GM23338 (cell line): ENCODE results near the gene HCRTR1. TPM values are rescaled to one million over a fixed set of nuclear protein-coding genes. Genes with fewer than 3 reads are reported as not detected.

Experiments used
- ATAC-seq: fragments of 200-7000 bp; cut with Tn5 transposase; 3 replicates; pipeline ENCODE4 v1.9.1; 2020
- DNase-seq: peaks from one replicate; pipeline ENCODE4 v3.0.0-alpha.2; 2015; ENCODE audit warnings: low spot score
- H2AFZ ChIP-seq: fragments of 200-600 bp; sonication (generic); 2 replicates; pipeline ENCODE4 v1.8.0; 2016; ENCODE audit warnings: antibody characterized with exemption, mild to moderate bottlenecking, moderate library complexity
- H3F3A ChIP-seq: fragments of 200-600 bp; sonication (generic); replicated peaks from 2 replicates; pipeline ENCODE4 v1.8.0; 2017; ENCODE audit warnings: antibody characterized with exemption, mixed run types, low read depth
- H3K27ac ChIP-seq: fragments of 200-600 bp; sonication (generic); 2 replicates; pipeline ENCODE4 v1.6.1; 2016; ENCODE audit warnings: low read depth
- H3K27me3 ChIP-seq: fragments of 200-600 bp; sonication (generic); 2 replicates; pipeline ENCODE4 v1.8.0; 2016; ENCODE audit warnings: mild to moderate bottlenecking, mixed run types, moderate library complexity; ENCODE audit not compliant: insufficient read depth
- H3K36me3 ChIP-seq: fragments of 200-600 bp; sonication (generic); 2 replicates; pipeline ENCODE4 v1.8.0; 2016; ENCODE audit warnings: mild to moderate bottlenecking; ENCODE audit not compliant: insufficient read depth
- H3K4me1 ChIP-seq: fragments of 200-600 bp; sonication (generic); 2 replicates; pipeline ENCODE4 v1.8.0; 2016; ENCODE audit warnings: mild to moderate bottlenecking, moderate library complexity; ENCODE audit not compliant: insufficient read depth
- H3K4me2 ChIP-seq: fragments of 200-600 bp; sonication (generic); 2 replicates; pipeline ENCODE4 v1.7.1; 2017; ENCODE audit warnings: mixed run types
- H3K4me3 ChIP-seq: fragments of 200-600 bp; sonication (generic); 2 replicates; pipeline ENCODE4 v1.6.1; 2016; ENCODE audit warnings: mixed run types
- H3K79me2 ChIP-seq: fragments of 200-600 bp; sonication (generic); replicated peaks from 2 replicates; pipeline ENCODE4 v1.8.0; 2017; ENCODE audit warnings: mild to moderate bottlenecking; ENCODE audit not compliant: insufficient read depth
- H3K9me2 ChIP-seq: fragments of 200-600 bp; sonication (generic); 2 replicates; pipeline ENCODE4 v1.8.0; 2017; ENCODE audit not compliant: insufficient read depth
- H4K20me1 ChIP-seq: fragments of 200-600 bp; sonication (generic); replicated peaks from 2 replicates; pipeline ENCODE4 v1.8.0; 2017; ENCODE audit warnings: mild to moderate bottlenecking; ENCODE audit not compliant: insufficient read depth
- H3K27ac Mint-ChIP-seq: 2 replicates; pipeline ENCODE4 v1.8.0; 2020; ENCODE audit warnings: inconsistent platforms, mild to moderate bottlenecking, moderate library complexity, mixed read lengths
- H3K27me3 Mint-ChIP-seq: 3 replicates; pipeline ENCODE4 v1.8.0; 2022; ENCODE audit warnings: low read depth, mild to moderate bottlenecking, moderate library complexity, mixed read lengths, inconsistent platforms; ENCODE audit not compliant: insufficient read depth, poor library complexity
- H3K36me3 Mint-ChIP-seq: 3 replicates; pipeline ENCODE4 v1.8.0; 2021; ENCODE audit warnings: low read depth, mild to moderate bottlenecking, inconsistent platforms, moderate library complexity, mixed read lengths
- H3K4me1 Mint-ChIP-seq: 3 replicates; pipeline ENCODE4 v1.8.0; 2020; ENCODE audit warnings: mild to moderate bottlenecking, inconsistent platforms, mixed read lengths
- H3K4me3 Mint-ChIP-seq: 3 replicates; pipeline ENCODE4 v1.8.0; 2021; ENCODE audit warnings: moderate library complexity, mild to moderate bottlenecking, inconsistent platforms, mixed read lengths
- H3K9me3 Mint-ChIP-seq: 3 replicates; pipeline ENCODE4 v1.8.0; 2020; ENCODE audit warnings: moderate library complexity, mild to moderate bottlenecking, inconsistent platforms, mixed read lengths
- CREB1 ChIP-seq: fragments of 250-450 bp; sonication (Bioruptor Pico); IDR thresholded peaks from 2 replicates; pipeline ENCODE4 v1.5.0; 2020; ENCODE audit warnings: low read depth, mild to moderate bottlenecking, moderate library complexity
- ETS1 ChIP-seq: IDR thresholded peaks from 2 replicates; pipeline ENCODE4 v1.6.1; 2016; ENCODE audit warnings: antibody characterized with exemption
- EZH2 ChIP-seq: fragments of 200-600 bp; sonication (generic); IDR thresholded peaks from one replicate; pipeline ENCODE4 v1.8.0; 2017; ENCODE audit warnings: antibody characterized with exemption, mild to moderate bottlenecking, low read depth; ENCODE audit not compliant: unreplicated experiment
- EZH2phosphoT487 ChIP-seq: fragments of 200-600 bp; sonication (generic); IDR thresholded peaks from one replicate; pipeline ENCODE4 v1.8.1; 2018; ENCODE audit warnings: antibody characterized with exemption; ENCODE audit not compliant: unreplicated experiment
- JUNB ChIP-seq: IDR thresholded peaks from one replicate; pipeline ENCODE4 v1.6.1; 2016; ENCODE audit warnings: antibody characterized with exemption; ENCODE audit not compliant: unreplicated experiment
- NANOG ChIP-seq: IDR thresholded peaks from 2 replicates; pipeline ENCODE4 v1.6.1; 2016; ENCODE audit warnings: antibody characterized with exemption, borderline replicate concordance
- POLR2AphosphoS5 ChIP-seq: IDR thresholded peaks from 2 replicates; pipeline ENCODE4 v1.6.1; 2016; ENCODE audit warnings: antibody characterized with exemption, low read depth
- REST ChIP-seq: IDR thresholded peaks from one replicate; pipeline ENCODE4 v1.6.1; 2018; ENCODE audit warnings: antibody characterized with exemption; ENCODE audit not compliant: unreplicated experiment
- STAT1 ChIP-seq: IDR thresholded peaks from one replicate; pipeline ENCODE4 v1.6.1; 2016; ENCODE audit warnings: antibody characterized with exemption; ENCODE audit not compliant: unreplicated experiment
- ZNF114 ChIP-seq: fragments of 250-450 bp; sonication (Bioruptor Pico); IDR thresholded peaks from 2 replicates; pipeline ENCODE4 v1.5.0; 2020; ENCODE audit warnings: mild to moderate bottlenecking, moderate library complexity
- ZNF331 ChIP-seq: fragments of 250-450 bp; sonication (Bioruptor Pico); IDR thresholded peaks from 2 replicates; pipeline ENCODE4 v1.5.0; 2020; ENCODE audit warnings: low read depth, mild to moderate bottlenecking, moderate library complexity
- polyA plus RNA-seq: library from polyadenylated mRNA; unstranded; fragments of >200 nt; fragmentation: Nextera tagmentation; extraction: Ambion mirVana; gene quantifications from 2 replicates; pipeline ENCODE4 v1.2.1, GENCODE V29; 2016
- total RNA-seq: library from RNA; depleted of rRNA; stranded (reverse); fragments of >200 nt; shearing (Covaris generic); gene quantifications from 2 replicates; pipeline ENCODE4 v1.2.3, GENCODE V29; 2014
- TF ChIP-seq, protein P1 (sequence below), 2 experiments: fragments of 200-600 bp in 1 of 2; sonication (generic) in 1 of 2; conservative IDR thresholded peaks; 2 replicates each; pipeline versions ENCODE4 v1.5.1 to v1.6.1; 2016 to 2017; ENCODE audit warnings: antibody characterized with exemption in 2 of 2, low read depth in 2 of 2, mild to moderate bottlenecking in 2 of 2, moderate library complexity in 1 of 2

HCRTR1 gene
- total and polyA plus RNA-seq, 2 experiments from 2014 or later, result 0.15 to 1.0 TPM

DNA sequence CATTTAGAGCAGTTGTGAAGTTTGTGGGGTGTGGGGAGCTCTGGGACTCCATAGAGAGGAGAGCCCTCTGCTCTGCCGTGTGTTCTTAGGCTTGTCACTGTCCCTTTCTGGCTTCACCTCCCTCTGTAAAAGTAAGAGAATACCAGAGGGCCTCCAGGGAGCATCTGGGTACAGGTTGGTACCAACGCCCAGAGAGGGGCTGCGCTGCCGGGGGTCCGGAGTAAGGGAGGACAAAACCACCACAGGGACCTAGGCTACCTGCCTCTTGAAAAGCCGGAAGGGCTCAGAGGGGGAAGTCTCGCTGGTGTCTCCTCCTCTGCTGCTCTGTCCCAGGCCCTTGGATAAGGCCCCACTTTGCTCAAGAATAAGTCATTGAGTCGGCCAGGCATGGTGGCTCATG is 44.2 kb upstream of the HCRTR1 start:
- Histone ChIP-seq H3K4me2 (no peak overlapping the region), H3F3A (no peaks in the 10 kb centered on the region), H4K20me1 (no peaks in the 10 kb centered on the region), H3K27ac (no peak overlapping the region), H3K36me3 (no peaks in the 10 kb centered on the region), H3K79me2 (no peaks in the 10 kb centered on the region), H3K4me3 (no peak overlapping the region), H3K27me3 (no peaks in the 10 kb centered on the region), H2AFZ (no peak overlapping the region), H3K9me2 (no peaks in the 10 kb centered on the region), H3K4me1 (peaks cover 16% of the 10 kb centered on the region)
- H3K27me3 Mint-ChIP-seq, result peaks cover 9% of the 10 kb centered on the region
- no peak for ATAC-seq
- TF ChIP-seq, protein P1, sequence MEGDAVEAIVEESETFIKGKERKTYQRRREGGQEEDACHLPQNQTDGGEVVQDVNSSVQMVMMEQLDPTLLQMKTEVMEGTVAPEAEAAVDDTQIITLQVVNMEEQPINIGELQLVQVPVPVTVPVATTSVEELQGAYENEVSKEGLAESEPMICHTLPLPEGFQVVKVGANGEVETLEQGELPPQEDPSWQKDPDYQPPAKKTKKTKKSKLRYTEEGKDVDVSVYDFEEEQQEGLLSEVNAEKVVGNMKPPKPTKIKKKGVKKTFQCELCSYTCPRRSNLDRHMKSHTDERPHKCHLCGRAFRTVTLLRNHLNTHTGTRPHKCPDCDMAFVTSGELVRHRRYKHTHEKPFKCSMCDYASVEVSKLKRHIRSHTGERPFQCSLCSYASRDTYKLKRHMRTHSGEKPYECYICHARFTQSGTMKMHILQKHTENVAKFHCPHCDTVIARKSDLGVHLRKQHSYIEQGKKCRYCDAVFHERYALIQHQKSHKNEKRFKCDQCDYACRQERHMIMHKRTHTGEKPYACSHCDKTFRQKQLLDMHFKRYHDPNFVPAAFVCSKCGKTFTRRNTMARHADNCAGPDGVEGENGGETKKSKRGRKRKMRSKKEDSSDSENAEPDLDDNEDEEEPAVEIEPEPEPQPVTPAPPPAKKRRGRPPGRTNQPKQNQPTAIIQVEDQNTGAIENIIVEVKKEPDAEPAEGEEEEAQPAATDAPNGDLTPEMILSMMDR (conservative IDR thresholded peaks at IDR 0.05; ENCODE audit: low read depth in 2 of 2), result no peak
- TF ChIP-seq NANOG (no peak), EZH2phosphoT487 (no peak)
- no peak overlapping the region for H3K27ac Mint-ChIP-seq
- H3K4me3 Mint-ChIP-seq, result no peak overlapping the region
- DNase-seq, result no peak
- H3K9me3 Mint-ChIP-seq, result no peaks in the 10 kb centered on the region
- no peaks in the 10 kb centered on the region for H3K36me3 Mint-ChIP-seq
- H3K4me1 Mint-ChIP-seq, result peaks cover 22% of the 10 kb centered on the region

- Histone ChIP-seq H3K27me3 (no peaks in the 10 kb centered on the region), H3K36me3 (no peaks in the 10 kb centered on the region), H3K4me2 (no peak overlapping the region), H3K79me2 (no peaks in the 10 kb centered on the region), H3K4me1 (peaks cover 25% of the 10 kb centered on the region), H2AFZ (no peak overlapping the region), H3F3A (peaks cover 5% of the 10 kb centered on the region), H4K20me1 (no peaks in the 10 kb centered on the region), H3K9me2 (no peaks in the 10 kb centered on the region), H3K4me3 (no peak overlapping the region), H3K27ac (no peak overlapping the region)
- DNase-seq, result no peak
- no peak for ATAC-seq
- no peak overlapping the region for H3K27ac Mint-ChIP-seq
- peaks cover 8% of the 10 kb centered on the region for H3K27me3 Mint-ChIP-seq
- no peak overlapping the region; the same call in 2 of the 3 replicates for H3K4me3 Mint-ChIP-seq
- no peaks in the 10 kb centered on the region for H3K36me3 Mint-ChIP-seq
- no peaks in the 10 kb centered on the region for H3K9me3 Mint-ChIP-seq
- H3K4me1 Mint-ChIP-seq, result peaks cover 24% of the 10 kb centered on the region
- no peak for TF ChIP-seq ETS1
- TF ChIP-seq ZNF331 (CRISPR knock-in tag), result no peak
- no peak for TF ChIP-seq STAT1
- no peak for TF ChIP-seq ZNF114 (CRISPR knock-in tag)
- no peak for TF ChIP-seq CREB1 (CRISPR knock-in tag)
- TF ChIP-seq, protein P1 (conservative IDR thresholded peaks at IDR 0.05; ENCODE audit: low read depth in 2 of 2), result no peak
- TF ChIP-seq JUNB, result no peak
- TF ChIP-seq EZH2phosphoT487, result no peak
- no peak for TF ChIP-seq EZH2
- no peak for TF ChIP-seq POLR2AphosphoS5
- no peak for TF ChIP-seq NANOG
- TF ChIP-seq REST, result no peak
Measured at GRCh38 chr1:31574749-31575368, 42.6 kb upstream of the HCRTR1 start.
